HG02610 (cell line): ENCODE measurements around the gene CD7.

Source experiments
- ATAC-seq: cut with Tn5 transposase; IDR thresholded peaks from one replicate; pipeline ENCODE4 v1.9.1; 2021; ENCODE audit warnings: mild to moderate bottlenecking, moderate library complexity; ENCODE audit not compliant: unreplicated experiment

Gene CD7

DNA sequence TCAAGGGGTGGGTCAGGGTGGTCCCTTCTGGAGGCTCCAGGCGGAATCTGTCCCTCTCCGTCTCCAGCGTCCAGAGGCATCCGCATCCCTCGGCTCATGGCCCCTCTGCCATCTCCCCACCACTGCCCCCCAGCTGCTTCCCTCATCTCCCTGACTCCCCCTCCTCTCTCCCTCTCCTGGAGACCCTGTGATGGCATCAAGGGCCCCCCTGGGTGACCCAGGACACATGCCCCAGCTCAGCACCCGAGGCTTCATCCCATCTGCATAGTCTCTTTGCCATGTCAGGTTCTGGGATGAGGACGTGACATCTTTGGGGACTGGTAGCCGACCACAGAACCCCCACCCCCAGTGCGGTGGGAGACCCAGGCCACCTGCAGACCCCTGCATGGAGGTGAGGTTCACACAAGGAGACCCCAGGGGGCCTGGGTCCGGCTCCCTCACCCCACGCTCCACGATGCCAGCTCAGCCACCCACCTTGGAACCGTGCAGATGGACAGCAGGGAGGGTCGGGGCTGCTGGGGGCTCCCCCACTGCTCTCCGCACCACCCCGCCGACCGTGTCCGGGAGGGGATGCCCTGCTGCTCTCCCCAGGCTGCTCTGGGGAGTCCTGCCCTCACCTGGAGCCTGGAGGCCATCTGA is 12.4 kb upstream of the CD7 start:
- ATAC-seq, result no peak

GRCh38 chr17:82328994-82329507 is 11.6 kb upstream of the CD7 start:
- ATAC-seq, result no peak

- no peak for ATAC-seq
Observed at GRCh38 chr17:82328141-82328993, 11.0 kb upstream of the CD7 start.

GRCh38 chr17:82327757-82328140 is 10.3 kb upstream of the CD7 start:
- no peak for ATAC-seq

DNA sequence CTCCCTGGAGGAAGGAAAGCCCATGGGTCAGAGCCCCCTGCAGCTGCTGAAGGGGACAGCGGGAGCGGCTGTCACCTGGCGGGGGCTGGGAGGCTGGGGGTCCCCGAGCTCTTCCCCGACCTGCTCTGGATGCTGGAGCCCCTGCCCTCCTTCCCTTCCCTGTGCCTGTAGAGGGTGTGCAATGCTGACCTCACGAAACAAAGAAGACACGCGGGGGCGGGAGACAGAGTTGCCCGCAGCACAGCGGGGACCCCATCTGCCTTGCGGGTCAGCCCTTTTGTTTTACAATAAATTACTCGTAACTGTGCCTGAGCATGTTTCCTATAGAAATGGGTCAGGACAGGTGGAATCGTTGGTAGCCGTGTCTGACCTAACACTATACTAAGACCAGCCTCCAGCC is 9.9 kb upstream of the CD7 start:
- ATAC-seq, result no peak

DNA sequence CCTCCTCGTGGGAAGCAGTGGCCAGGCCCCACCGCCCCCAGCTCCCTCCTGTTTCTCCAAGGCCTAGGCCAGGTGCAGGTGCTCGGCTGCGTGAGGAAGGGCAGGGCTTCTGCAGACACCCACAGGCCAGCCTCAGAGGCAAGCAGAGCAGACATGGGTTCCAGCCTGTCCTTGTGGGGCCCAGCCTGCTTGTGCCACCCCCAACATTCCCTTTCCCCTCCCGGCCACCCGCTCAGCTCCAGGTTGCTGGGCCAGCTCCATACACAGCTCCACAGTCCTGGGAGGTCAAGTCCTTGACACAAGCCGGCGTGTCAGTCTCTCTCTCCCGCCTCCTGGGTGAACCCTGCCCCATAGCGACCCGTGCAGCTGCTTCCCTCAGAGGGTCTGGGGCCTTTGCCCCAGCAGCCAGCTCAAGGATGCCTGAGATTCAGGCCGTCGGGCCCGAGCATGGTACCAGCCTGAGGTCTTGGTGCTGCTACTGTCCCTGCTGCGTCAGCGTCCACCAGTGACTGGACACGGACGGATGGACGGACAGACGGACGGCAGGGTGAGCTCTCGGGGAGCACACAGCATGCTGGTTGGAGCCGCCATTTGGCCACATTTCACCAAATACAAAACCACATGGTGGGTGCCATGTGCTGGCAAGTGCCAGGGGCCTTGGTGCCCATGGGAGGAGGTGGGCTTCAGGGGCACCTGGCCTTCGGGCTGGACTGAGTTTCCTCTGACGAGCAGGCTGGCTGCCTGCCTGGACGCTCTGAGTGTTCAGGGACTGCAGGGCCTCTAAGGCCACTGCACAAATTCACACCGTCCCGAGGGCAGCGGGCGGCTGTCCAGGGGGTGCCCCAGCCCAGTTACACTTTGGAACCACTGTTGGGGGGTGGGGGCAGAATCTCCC is 8.1 kb upstream of the CD7 start:
- no peak for ATAC-seq

DNA sequence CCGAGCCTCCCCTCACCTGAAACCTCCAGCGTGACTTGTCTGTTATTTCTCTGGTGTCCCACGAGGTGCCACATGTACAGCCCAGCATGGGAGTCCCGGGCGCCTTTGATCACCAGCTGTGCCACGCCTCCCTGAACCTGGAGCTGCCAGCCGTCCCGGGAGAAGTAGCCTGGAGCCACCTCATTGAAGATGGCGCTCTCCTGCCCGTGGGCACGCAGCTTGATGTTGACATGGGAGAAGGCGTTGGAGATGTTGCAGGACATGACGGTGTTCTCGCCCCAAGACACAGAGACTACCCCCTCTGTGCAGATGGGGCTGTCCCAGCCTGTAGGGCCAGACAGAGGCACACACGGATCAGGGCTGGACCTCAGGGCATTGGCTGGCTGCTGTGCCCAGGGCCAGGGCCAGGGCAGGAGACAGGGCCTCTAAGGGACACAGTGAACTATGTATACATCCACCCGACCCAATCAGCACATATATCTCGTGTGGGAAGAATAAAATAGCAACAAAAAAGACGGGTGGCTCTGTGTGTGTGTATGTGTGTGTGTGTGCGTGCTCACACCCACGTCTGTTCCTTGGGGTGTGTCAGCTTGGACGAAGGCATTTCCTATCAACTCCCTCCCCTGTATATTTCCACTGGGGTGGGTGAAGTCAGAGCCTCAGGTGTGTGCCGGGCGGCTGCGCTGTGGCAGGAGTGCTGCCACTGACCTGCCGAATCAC is 7.3 kb upstream of the CD7 start:
- no peak for ATAC-seq

DNA sequence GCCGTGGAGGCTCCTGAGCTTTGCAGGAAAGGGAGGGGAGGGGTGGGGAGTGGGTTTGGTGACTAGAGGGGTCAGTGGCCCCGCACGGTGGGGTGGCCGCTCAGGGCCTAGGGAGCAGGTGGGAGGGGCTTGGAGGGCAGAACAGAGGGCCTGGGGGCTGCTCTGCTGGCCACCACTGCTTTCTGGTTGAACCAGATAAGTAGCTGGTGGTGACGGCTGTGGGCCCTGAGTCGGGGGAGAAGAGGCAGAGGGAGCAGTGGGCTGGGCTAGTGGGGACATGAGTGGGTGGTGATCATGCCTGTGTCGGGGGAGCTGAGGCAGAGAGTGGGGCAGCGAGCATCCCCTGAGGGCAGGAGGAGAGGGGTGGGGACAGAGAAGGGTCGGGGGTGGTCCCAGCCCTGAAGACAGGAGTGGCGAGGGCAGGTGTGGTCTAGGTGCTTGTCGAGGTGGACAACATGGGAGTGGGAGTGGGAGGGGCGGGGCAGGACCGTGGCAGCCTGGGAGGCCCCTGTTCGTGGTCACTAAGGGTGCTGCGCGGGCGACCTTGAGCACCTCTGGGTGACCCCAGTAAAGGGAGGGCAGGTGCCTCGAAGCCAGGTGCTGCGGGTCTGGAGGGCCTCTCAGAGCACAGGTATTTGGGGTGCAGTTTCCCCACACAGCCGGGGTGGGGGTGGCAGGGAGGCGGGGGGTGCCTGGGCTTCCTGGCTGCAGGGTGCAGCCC is 6.3 kb upstream of the CD7 start:
- no peak for ATAC-seq

DNA sequence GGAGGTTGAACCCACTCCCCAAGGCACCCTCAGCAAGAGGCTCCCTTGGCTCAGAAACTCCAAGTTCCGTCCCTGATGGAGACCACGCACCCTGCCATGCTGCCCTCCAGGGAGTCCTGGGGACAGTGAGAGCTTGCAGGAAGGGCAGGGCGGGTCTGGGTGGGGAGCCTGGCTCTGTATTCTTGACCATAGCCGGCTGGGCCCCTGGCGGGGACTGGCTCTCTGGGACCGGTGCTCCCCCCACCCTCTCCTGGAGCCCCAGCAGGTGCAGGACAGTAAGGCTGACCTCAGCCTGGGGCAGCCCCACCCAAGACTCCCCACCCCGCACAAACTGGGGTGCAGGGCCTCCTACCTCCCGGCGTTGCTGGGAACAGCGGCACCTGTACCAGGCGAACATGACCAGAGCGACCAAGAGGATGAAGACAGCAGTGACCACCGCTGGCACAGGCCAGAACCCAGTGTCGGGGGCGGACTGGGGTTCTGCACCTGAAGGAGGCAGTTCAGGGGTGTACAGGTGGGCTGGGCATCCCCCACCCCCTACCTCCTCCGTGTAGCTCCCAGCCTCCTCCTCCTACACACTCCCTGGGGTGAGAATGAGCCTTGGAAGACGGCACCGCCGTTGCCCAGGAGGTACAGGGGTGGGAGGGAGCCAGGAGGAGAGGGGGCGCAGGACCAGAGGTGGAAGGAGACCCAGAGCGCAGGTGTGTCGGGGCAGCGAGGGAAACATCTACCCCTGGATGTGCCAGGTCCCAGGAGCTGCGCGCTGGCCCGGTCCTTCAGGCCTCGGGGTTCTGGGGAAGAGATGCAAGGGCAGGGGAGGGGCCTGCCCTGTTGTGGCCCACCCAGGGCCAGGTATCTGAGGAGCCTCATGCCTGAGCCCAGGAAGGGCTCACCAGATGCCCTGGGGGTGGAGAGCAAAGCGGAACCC is 5.4 kb upstream of the CD7 start:
- ATAC-seq, result no peak

DNA sequence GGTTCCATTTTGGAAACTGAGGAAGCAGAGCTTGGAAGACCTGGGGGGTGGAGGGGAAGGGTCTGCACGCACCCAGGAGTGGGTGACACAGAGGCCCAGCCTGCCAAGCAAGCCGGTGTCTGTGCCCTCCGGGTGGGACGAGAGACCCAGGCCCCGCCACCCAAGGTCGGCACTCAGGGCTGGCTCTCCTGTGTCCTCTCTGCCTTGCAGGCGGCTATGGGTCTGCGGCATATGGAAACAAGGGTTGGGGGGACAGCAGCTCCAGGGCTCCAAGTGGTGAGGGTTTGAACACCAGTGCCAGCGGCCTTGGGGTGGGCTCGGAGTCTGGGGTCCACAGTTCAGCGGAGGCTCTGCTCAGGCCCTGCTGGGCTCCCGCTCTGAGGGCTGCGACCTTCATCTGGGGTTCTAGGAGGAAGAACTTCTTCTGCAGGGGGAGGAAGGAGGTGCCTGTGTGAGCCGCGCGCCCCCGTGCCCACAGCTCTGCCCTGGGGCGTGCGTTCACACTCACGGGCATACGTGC is 4.6 kb upstream of the CD7 start:
- ATAC-seq, result no peak

DNA sequence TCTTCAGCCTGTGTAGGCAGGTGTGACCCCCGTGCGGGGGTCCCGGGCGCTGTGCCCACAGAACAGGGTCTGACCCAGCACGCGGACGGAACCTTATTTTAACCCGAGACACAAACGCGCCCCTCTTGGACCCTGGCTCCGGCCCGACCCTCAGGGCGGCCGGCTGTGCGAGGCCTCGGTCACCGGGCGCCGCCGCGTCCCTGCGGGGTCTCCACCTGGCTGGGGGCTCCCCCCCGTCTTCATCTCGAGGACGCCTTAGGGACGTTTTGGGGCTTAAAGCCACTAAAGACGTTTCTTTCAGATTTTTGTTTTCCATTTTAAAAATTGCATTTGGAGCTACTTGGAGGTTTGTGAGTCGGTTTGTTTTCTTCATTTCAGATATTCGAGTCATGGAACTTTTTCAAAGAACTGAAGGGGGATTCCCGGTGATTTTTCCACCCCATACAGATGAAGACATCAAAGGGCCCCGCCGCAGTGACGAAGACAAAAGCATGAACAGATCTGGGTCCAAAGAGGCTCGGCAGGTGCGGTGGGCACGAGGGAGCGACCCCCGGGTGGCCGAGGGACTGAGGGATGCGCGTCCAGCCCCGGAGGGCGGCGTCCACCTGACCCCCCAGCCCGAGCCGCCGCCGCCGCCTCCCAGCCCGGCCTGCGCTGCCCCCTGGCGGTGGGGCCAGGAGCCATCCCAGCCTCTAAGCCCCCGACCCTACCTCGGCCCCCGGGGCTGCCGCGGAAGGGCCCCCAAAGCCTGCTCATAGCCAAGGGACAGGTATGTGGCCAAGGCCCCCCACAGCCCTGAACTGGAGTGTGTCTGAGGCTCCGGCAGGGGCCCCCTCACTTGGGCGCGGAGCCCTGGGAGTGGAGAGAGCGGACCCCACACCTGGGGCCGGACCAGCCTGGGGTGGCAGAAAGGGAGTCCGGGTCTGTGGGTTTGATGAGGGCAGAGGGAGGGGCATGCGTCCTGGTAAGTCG is 3.8 kb upstream of the CD7 start:
- ATAC-seq, result no peak

DNA sequence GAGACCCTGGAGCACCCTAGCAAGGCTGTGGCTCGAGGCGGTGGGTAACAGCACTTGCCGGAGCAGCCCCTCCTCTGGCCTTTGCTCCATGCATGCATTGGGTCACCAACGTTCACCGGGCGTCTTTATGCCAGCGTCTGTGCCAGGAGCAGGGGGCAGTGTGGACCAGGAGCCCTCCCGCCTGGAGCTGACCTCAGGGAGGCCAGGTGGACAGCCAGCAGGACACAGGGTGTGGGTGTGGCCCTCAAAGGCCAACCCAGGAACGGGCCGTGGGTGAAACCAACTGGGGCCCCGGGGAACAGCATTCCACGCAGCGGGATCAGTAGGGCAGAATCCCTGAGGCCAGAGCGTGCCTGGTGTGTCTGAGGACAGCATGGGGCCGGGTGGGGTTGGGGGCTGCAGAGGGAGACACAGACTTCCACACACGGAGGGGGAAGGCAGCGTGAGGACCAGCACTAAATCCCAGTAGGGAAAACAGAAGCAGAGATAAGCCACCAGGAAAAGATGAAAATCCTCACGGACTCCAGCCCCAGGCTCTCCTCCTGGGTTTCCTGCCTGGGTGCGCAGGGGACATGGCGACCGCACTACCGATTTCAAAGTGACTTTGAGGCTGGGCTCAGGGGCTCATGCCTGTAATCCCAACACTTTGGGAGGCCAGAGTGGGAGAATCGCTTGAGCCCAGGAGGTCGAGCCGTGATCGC is 2.9 kb upstream of the CD7 start:
- ATAC-seq, result no peak

DNA sequence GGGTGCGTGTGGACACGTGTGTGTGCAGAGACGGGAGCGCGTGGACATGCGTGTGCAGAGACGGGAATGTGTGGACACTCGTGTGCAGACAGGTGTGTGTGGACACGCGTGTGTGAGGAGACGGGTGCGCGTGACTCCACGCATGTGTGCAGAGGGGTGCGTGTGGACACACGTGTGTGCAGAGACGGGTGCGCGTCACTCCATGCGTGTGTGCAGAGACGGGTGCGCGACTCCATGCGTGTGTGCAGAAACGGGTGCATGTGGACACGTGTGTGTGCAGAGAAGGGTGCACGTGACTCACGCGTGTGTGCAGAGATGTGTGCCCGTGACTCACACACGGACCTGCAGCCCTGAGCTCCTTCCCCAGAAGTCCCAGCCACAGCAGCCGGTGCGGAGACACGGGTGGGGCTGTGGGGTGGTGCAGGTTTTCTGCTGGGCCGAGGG is 2.2 kb upstream of the CD7 start:
- no peak for ATAC-seq

DNA sequence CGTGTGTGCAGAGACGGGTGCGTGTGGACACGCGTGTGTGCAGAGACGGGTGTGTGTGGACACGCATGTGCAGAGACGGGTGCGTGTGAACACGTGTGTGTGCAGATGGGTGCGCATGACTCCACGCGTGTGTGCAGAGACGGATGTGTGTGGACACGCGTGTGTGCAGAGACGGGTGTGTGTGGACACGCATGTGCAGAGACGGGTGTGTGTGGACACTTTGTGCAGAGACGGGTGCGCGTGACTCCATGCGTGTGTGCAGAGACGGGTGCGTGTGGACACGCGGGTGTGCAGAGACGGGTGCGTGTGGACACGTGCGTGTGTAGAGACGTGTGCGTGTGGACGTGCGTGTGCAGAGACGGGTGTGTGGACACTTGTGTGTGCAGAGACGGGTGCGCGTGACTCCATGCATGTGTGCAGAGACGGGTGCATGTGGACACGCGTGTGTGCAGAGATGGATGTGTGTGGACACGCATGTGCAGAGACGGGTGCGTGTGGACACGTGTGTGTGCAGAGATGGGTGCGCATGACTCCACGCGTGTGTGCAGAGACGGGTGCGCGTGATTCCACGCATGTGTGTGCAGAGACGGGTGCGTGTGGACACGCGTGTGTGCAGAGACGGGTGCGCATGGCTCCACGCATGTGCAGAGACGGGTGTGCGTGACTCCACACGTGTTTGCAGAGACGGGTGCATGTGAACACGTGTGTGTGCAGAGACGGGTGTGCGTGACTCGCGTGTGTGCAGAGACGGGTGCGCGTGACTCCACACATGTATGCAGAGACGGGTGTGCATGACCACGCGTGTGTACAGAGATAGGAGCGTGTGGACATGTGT is 1.6 kb upstream of the CD7 start:
- no peak for ATAC-seq

DNA sequence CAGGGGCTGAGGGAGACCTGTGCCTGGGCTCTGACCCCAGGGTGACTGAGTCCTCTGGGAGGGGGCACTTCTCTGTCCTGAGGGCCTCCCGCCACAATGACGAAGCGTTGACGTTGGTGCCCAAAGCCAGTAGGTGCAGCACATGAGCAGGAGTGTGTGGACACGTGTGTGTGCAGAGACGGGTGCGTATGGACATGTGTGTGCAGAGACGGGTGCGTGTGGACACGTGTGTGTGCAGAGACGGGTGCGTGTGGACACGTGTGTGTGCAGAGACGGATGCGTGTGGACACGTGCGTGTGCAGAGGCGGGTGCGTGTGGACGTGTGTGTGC is 726 bp upstream of the CD7 start:
- ATAC-seq, result no peak
